ENCODE data around the gene SGSM1.

- TF ChIP-seq CTCF (IDR thresholded peaks at IDR 0.05) (no peak), ATF1 (CRISPR knock-in tag; IDR thresholded peaks at IDR 0.05) (no peak), E2F1 (CRISPR knock-in tag; IDR thresholded peaks at IDR 0.05) (no peak), MAX (CRISPR knock-in tag; IDR thresholded peaks at IDR 0.05) (no peak), ZNF121 (CRISPR knock-in tag; IDR thresholded peaks at IDR 0.05) (no peak), KAT7 (CRISPR knock-in tag; IDR thresholded peaks at IDR 0.05; ENCODE audit: borderline replicate concordance) (no peak), ZBTB43 (CRISPR knock-in tag; IDR thresholded peaks at IDR 0.05) (no peak), NFE2L1 (CRISPR knock-in tag; IDR thresholded peaks at IDR 0.05) (no peak), ZNF425 (CRISPR knock-in tag; conservative IDR thresholded peaks at IDR 0.05) (no peak), JUN (CRISPR knock-in tag; IDR thresholded peaks at IDR 0.05) (no peak), ZNF281 (CRISPR knock-in tag; IDR thresholded peaks at IDR 0.05) (no peak), ZBTB21 (CRISPR knock-in tag; IDR thresholded peaks at IDR 0.05; ENCODE audit: borderline replicate concordance) (no peak), STAT6 (CRISPR knock-in tag; conservative IDR thresholded peaks at IDR 0.05; ENCODE audit: low read depth) (no peak), JAZF1 (CRISPR knock-in tag; IDR thresholded peaks at IDR 0.05) (no peak)
Measured at GRCh38 chr22:24765166-24765565, 40.8 kb upstream of the SGSM1 start.
